HG02938 (cell line): ENCODE measurements around the gene PEF1.

ENCODE experiments used
- ATAC-seq: cut with Tn5 transposase; IDR thresholded peaks from one replicate; pipeline ENCODE4 v1.9.1; 2021; ENCODE audit warnings: mild to moderate bottlenecking, moderate library complexity; ENCODE audit not compliant: unreplicated experiment

The PEF1 gene

GRCh38 chr1:31633117-31633516 lies 11.6 kb downstream of the PEF1 start:
- ATAC-seq, result no peak

GRCh38 chr1:31632649-31633048 lies 12.0 kb downstream of the PEF1 start:
- ATAC-seq, result no peak

GRCh38 chr1:31628931-31629556 lies 15.6 kb downstream of the PEF1 start:
- ATAC-seq, result no peak

- no peak for ATAC-seq
Measured at GRCh38 chr1:31627930-31628559, 16.6 kb downstream of the PEF1 start.

GRCh38 chr1:31627301-31627929 lies 17.3 kb downstream of the PEF1 start:
- ATAC-seq, result no peak

GRCh38 chr1:31626223-31627207 lies 18.2 kb downstream of the PEF1 start:
- no peak for ATAC-seq

GRCh38 chr1:31625561-31626222 lies 19.0 kb downstream of the PEF1 start:
- no peak for ATAC-seq

GRCh38 chr1:31624731-31625514 lies 19.8 kb downstream of the PEF1 start:
- no peak for ATAC-seq

GRCh38 chr1:31624309-31624708 lies 20.4 kb downstream of the PEF1 start:
- ATAC-seq, result no peak

- ATAC-seq, result no peak
Measured at GRCh38 chr1:31623365-31623764, 21.3 kb downstream of the PEF1 start.

GRCh38 chr1:31621847-31622730 lies 22.6 kb downstream of the PEF1 start:
- ATAC-seq, result no peak

- no peak for ATAC-seq
Measured at GRCh38 chr1:31621498-31621820, 23.2 kb downstream of the PEF1 start.

- no peak for ATAC-seq
Measured at GRCh38 chr1:31620631-31621497, 23.8 kb downstream of the PEF1 start.

GRCh38 chr1:31618916-31619846 lies 25.5 kb downstream of the PEF1 start:
- no peak for ATAC-seq

GRCh38 chr1:31617916-31618746 lies 26.5 kb downstream of the PEF1 start:
- ATAC-seq, result no peak

- ATAC-seq, result no peak
Measured at GRCh38 chr1:31617218-31617915, 27.3 kb downstream of the PEF1 start, which contains the start of gene HCRTR1. Gene HCRTR1, plus strand, starts transcription at chr1:31617689. Its CDS starts 1,504 bp downstream, at chr1:31619193.
